ENCODE data around the gene GALR1.

The GALR1 gene

DNA sequence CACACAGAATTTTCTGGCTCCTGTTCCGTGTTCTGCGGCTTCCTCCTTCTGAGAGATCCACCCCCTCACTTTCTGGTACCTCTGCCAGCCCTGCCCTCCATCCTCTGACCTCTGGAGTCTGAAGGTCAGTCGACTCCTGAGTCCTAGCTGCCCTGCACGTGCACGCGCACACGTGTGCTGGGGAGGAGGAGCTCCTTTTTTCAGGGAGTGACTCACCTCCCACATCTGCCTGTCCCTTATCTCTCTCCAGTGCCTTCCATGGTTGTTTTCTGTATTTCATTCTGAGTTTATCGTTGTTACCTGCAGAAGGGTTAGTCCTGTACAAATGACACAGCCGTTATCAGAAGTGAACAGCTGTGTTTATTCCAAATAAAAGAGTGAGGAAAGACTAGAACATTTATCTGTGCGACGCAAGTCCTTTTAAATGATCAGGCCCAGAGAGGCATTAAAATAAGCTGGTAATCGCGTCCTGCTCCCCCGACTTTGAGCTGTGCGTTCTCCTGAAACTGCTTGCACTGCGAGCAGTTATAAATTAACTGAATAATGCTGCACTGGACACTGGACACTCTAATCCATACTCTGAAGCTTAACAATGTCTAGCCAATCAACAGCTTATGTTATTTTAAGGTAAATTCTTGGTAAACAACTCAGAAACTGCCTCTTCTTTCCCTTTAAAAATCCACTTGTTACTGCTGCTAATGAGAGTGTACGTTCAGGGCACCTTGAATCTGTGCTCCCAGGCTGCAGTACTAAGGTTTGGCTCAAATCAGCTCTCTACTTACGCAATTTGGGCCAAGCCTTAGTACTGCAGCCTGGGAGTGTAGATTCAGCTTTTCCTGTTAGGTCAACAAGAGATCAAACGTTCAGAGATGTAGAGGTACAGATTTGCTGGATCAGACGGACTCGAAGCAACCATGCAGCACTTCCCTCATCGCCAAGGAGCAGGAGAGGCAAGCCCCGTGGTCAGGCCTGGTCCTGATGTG is 72.5 kb downstream of the GALR1 start:
- no peak for DNase-seq

DNA sequence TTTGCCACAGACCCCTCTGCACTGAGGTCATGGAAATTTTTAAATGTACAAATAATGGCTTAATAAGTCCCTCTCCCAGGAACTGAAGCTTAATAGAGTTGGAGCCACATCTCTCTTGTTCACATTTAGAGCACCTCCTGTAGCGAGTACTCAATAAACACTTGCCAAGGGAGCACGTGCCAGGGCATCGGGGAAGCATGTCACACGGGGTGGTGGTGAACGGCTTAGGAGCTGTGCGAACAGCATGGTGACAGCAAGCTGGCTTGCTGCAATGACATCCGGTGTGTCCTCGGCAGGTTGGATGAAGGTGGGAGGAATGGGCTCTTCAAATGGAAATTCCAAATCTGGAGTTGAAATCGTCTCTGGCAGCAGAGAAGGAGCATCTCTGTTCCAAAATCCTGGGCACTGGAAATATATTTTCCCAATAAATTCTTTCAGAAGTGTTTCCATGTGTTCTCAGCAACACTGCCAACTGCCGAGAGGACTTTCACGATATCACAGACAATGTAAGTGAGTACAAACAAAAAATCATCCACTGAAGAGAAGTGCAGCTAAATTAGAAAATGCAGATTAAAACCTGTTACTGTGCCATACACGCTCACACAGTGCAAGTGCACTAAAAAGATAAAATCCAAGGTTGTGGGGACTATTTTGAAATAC is 74.1 kb downstream of the GALR1 start:
- DNase-seq: no peak

All from bone marrow (tissue), 2 donors.